OCI-LY3 (cell line): ENCODE data around the gene KIF6.
A peak's percentile ranks its signal among the peaks of the same experiment; 100 is the strongest.

ENCODE experiments used
- CTCF ChIP-seq: fragments of 200-600, 300-600 bp; sonication (generic); IDR thresholded peaks from 2 replicates; pipeline ENCODE4 v1.5.1; 2014; ENCODE audit warnings: antibody characterized with exemption, low read length, low read depth
- EZH2phosphoT487 ChIP-seq: fragments of 200-600 bp; shearing (Covaris generic); IDR thresholded peaks from 2 replicates; pipeline ENCODE4 v1.6.1; 2018; ENCODE audit warnings: antibody characterized with exemption, mixed run types, low read depth

- TF ChIP-seq CTCF (0 out of 2 replicates have a peak, but pooled peaks have one; percentile 5), EZH2phosphoT487 (no peak)
Observed at GRCh38 chr6:39416026-39416425, 309.2 kb downstream of the KIF6 start.
